Ovary (tissue), 9 donors: ENCODE measurements around the gene GLRA1. TPM values are rescaled to one million over a fixed set of nuclear protein-coding genes. Genes with fewer than 3 reads are reported as not detected.

Experiments used
- DNase-seq, 5 donors: peaks; one replicate each; pipeline ENCODE4 v3.0.0-alpha.2; 2019 to 2020
- H3K27ac ChIP-seq, 2 donors: fragments of 200-600 bp; one replicate each; pipeline versions ENCODE4 v1.5.1 to v1.8.0; 2019 to 2022
- H3K27me3 ChIP-seq: fragments of 200-600 bp; one replicate; pipeline ENCODE4 v1.8.0; 2022
- H3K36me3 ChIP-seq: fragments of 200-600 bp; sonication (generic); one replicate; pipeline ENCODE4 v1.5.1; 2019
- H3K4me1 ChIP-seq: one replicate; pipeline ENCODE4 v1.8.1; 2013; ENCODE audit warnings: mild to moderate bottlenecking, moderate library complexity; ENCODE audit not compliant: insufficient read depth
- H3K4me3 ChIP-seq: fragments of 200-600 bp; sonication (generic); one replicate; pipeline ENCODE4 v1.5.1; 2017
- H3K9me3 ChIP-seq, 2 donors: fragments of 200-600 bp in 1 of 2; sonication (generic) in 1 of 2; one replicate each; pipeline versions ENCODE4 v1.5.1 to v1.8.1; 2013 to 2019; ENCODE audit warnings: mild to moderate bottlenecking in 1 of 2, moderate library complexity in 1 of 2
- CTCF ChIP-seq, 3 donors: fragments of 450-650 bp in 2 of 3; fragments of 200-600 bp in 1 of 3; IDR thresholded peaks; one replicate each; pipeline versions ENCODE4 v1.5.1 to v1.8.0; 2016 to 2022; ENCODE audit warnings: antibody characterized with exemption in 3 of 3, mild to moderate bottlenecking in 1 of 3
- EP300 ChIP-seq: sonication (generic); formaldehyde crosslinking; IDR thresholded peaks from one replicate; pipeline ENCODE4 v1.6.1; 2017; ENCODE audit warnings: antibody characterized with exemption
- POLR2A ChIP-seq: fragments of 450-650 bp; IDR thresholded peaks from one replicate; pipeline ENCODE4 v1.6.1; 2017; ENCODE audit warnings: antibody characterized with exemption, mild to moderate bottlenecking, moderate library complexity
- WGBS, 3 donors: extraction: QIAGEN DNeasy Blood & Tissue Kit in 1 of 3; methylation state at CpG; one replicate each; pipeline versions ENCODE4 v1.1.5 to v1.1.7; 2013 to 2017; 5-methylcytosine and 5-hydroxymethylcytosine counted together
- intact Hi-C, 4 donors: fragments of 100-400 bp; cut with DNase I; formaldehyde crosslinking; loops; one replicate each; pipeline versions ENCODE4 v1.11.0 to v1.15.1; 2022 to 2023
- polyA plus RNA-seq, 2 donors: library from polyadenylated mRNA; stranded (reverse); fragments of 200-250 nt in 1 of 2; fragments of 350-450 nt in 1 of 2; fragmentation: Illumina TruSeq in 1 of 2; extraction: RNeasy Lipid Tissue Mini Kit (QIAGEN cat#74804) in 1 of 2; gene quantifications; one replicate each; pipeline ENCODE4 v1.2.3, GENCODE V29; 2013 to 2014
- total RNA-seq, 7 donors: library from RNA; depleted of rRNA in 2 of 7; stranded (reverse); fragments of >200 nt in 2 of 7; fragmentation: NEBNext Ultra II Directional in 3 of 7; extraction: Animal tissue kit (Norgen Biotek cat#: 25700) in 3 of 7; gene quantifications; one replicate each; pipeline versions ENCODE4 v1.1.0 to v1.2.4, GENCODE V29; 2016 to 2023
- donor health status: DM: no; HTN: no; CAD: no; lungs with moderate emphysema.
- donor health status: DM: no; HTN: no; CAD: no.
- donor health status: Bipolar disorder and iron deficiency.
- donor health status: DM: yes; HTN: yes; CAD: no.
- donor health status: DM: no; HTN: no; CAD: no.
- donor health status: DM: yes; HTN: yes; CAD: no.

The GLRA1 gene
- total and polyA plus RNA-seq, 9 donors = not detected

GRCh38 chr5:151964471-151964870 is 39.8 kb upstream of the GLRA1 start:
- H3K4me1 ChIP-seq = no peaks in the 10 kb centered on the region
- no peak overlapping the region for H3K4me3 ChIP-seq
- intact Hi-C loops = no loop called here
- H3K9me3 ChIP-seq = no peaks in the 10 kb centered on the region
- TF ChIP-seq EP300 (no peak), CTCF (IDR thresholded peaks at IDR 0.05) (no peak), POLR2A (no peak)
- 77 to 86% (median 79%) methylated on average over 4 of the region's 4 CpGs for WGBS, 3 donors
- H3K27ac ChIP-seq = no peak overlapping the region
- DNase-seq = no peak
- no peaks in the 10 kb centered on the region for H3K27me3 ChIP-seq
- H3K36me3 ChIP-seq = no peaks in the 10 kb centered on the region

DNA sequence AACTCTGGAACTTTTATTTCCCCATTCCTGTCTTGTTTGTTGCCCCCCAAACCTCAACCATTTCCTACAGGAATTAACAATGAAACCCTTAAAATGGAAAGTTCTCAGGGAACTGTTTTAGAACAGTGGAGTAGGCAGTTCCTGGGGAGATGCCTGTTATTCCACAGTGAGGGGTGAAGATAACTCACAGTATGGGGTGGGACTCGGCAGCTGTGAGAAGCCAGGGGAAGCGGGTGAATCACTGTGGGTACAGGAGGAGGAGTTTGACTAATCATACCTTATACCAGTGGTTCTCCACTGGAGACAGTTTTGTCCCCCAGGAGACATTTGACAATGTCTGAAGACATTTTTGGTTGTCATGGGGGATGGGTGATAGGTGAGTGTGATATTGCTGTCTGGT is 36.9 kb upstream of the GLRA1 start:
- DNase-seq = no peak
- intact Hi-C loops = no loop called here

GRCh38 chr5:151958111-151958510 is 33.5 kb upstream of the GLRA1 start:
- intact Hi-C loops = no loop called here
- Histone ChIP-seq H3K27me3 (no peaks in the 10 kb centered on the region), H3K9me3 (no peaks in the 10 kb centered on the region), H3K4me3 (no peak overlapping the region), H3K27ac (no peak overlapping the region), H3K4me1 (no peaks in the 10 kb centered on the region), H3K36me3 (no peaks in the 10 kb centered on the region)
- 19 to 23% (median 20%) methylated on average over 3 of the region's 3 CpGs for WGBS, 3 donors
- TF ChIP-seq CTCF (IDR thresholded peaks at IDR 0.05) (no peak), EP300 (no peak), POLR2A (no peak)
- DNase-seq = no peak

More for the DNA sequence above, 36.9 kb upstream of the GLRA1 start:
- Histone ChIP-seq H3K4me1 (no peaks in the 10 kb centered on the region), H3K27ac (no peak overlapping the region), H3K9me3 (no peaks in the 10 kb centered on the region), H3K36me3 (no peaks in the 10 kb centered on the region), H3K4me3 (no peak overlapping the region), H3K27me3 (no peaks in the 10 kb centered on the region)
- TF ChIP-seq POLR2A (no peak), EP300 (no peak), CTCF (IDR thresholded peaks at IDR 0.05) (no peak)
- WGBS, 3 donors = 57 to 66% (median 62%) methylated on average over 2 of the region's 2 CpGs

GRCh38 chr5:151956725-151957124 is 32.1 kb upstream of the GLRA1 start:
- TF ChIP-seq EP300 (no peak), CTCF (IDR thresholded peaks at IDR 0.05) (no peak), POLR2A (no peak)
- 85 to 92% (median 87%) methylated on average over 3 of the region's 3 CpGs for WGBS, 3 donors
- no peak overlapping the region for H3K27ac ChIP-seq
- DNase-seq = no peak
- intact Hi-C loops = no loop called here
- no peak overlapping the region for H3K4me3 ChIP-seq
- no peaks in the 10 kb centered on the region for H3K9me3 ChIP-seq
- no peaks in the 10 kb centered on the region for H3K27me3 ChIP-seq
- no peaks in the 10 kb centered on the region for H3K4me1 ChIP-seq
- H3K36me3 ChIP-seq = no peaks in the 10 kb centered on the region

DNA sequence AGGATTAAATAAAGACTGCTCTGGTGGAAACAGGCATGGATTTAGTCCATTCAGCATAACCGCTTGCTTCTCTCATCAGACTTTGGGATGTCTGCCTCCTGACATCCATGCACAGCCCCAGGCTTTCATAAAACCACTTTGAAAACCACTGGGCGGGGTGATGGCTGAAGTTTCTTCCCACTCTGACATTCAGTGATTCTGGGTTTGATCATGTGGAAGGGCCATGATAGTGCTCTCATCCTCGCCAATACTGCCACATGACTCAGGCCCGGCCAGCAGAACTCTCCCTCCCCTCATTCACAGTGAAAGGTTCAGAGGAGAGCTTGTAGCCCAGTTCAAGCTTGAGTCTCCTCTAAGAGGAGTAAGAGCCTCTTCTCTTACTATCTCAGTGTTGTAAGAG is 29.6 kb upstream of the GLRA1 start:
- Histone ChIP-seq H3K27ac (no peak overlapping the region), H3K4me3 (no peak overlapping the region), H3K9me3 (no peaks in the 10 kb centered on the region), H3K4me1 (no peaks in the 10 kb centered on the region), H3K36me3 (no peaks in the 10 kb centered on the region), H3K27me3 (no peaks in the 10 kb centered on the region)
- TF ChIP-seq CTCF (IDR thresholded peaks at IDR 0.05) (no peak), EP300 (no peak), POLR2A (no peak)
- DNase-seq = no peak
- intact Hi-C loops = no loop called here
- WGBS, 3 donors = 82 to 89% (median 86%) methylated on average over 4 of the region's 4 CpGs
